ENCODE results near the gene POLL.
A peak's percentile ranks its signal among the peaks of the same experiment; 100 is the strongest.
"Not testable (repeated sequence)": the region's sequence is repeated elsewhere in the genome, so short reads cannot be mapped to it uniquely, and the experiment has no call there.

POLL gene

DNA sequence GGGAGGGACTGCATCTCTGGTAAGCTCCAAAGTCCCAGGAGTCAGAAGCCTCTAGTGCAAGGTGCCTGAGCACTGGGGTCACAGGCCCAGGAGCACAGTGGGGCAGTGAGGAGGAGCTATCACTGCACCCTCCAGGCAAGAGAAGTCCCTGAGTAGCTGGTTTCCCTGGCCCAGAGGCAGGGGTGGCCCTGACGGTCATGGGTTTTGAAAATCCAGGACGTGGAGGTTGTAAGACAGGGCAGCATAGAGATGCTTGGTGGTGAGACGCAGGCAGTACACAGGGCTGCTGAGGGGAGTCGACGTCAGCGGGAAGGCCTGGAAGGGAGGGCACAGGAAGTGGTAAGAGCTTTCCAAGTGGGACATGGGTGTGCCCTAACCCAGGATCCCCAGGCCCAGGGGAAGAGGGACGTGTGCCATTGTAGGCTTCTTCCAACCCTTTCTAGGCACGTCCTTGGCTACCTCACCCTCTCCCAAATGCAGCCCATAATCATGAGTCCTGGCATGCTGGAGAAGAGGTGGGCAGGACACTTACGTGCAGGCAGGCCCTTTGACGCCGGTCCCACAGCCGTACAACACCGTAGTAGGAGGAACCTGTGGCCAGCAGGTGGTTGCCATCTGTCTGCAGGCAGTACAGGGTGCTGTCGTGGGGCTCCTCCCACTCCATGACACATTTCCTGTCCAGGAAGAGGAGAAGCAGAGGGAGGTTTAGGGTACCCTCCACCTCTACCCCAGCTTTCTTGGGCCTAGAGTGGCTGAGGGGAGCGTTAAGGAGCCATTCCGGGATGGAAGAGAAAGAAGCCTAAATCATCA is 23.2 kb upstream of the POLL start:
- DNase-seq = no peak

DNA sequence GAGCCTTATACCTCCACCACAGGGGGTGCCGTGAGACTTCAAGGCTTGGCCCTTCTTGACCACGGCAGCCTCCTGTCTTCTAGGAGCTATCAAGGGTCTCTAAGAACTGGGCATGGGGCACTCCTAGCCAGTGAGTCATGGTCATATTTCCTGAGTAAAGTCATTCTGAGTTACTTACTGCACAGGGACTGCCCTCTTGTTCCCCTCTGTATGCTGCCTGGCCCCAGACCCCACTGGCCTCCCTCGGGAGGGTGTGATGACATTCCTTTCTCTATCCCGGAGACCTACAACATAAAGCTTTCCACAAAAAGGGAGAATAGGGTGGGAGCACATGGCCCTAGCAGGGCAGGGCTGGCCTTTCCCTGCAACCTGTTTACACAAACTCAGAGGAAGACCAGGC is 21.4 kb upstream of the POLL start:
- DNase-seq = no peak

GRCh38 chr10:101607124-101607523 is 19.1 kb upstream of the POLL start:
- DNase-seq = no peak

GRCh38 chr10:101602761-101603398 is 14.8 kb upstream of the POLL start:
- peak; percentile 11 for DNase-seq

DNA sequence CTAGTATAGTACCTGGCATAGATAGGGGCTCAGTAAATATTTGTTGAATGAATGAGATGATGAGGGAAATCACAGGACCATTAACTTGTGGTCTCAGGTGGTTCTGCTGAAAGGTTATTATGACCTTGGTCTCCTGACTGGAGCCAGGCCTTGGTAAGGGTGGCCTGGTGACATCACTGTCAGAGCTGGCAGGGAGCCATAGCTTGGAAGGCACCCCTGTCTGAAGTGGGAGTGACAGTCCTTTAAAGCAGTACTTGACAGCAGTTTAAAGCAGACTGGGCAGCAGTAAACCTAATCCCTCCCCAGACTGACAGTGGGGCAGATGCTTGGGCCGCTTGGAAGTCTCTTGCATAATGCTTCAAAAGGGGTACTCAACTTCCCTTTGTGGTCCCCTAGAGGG is 13.5 kb upstream of the POLL start:
- DNase-seq = no peak

DNA sequence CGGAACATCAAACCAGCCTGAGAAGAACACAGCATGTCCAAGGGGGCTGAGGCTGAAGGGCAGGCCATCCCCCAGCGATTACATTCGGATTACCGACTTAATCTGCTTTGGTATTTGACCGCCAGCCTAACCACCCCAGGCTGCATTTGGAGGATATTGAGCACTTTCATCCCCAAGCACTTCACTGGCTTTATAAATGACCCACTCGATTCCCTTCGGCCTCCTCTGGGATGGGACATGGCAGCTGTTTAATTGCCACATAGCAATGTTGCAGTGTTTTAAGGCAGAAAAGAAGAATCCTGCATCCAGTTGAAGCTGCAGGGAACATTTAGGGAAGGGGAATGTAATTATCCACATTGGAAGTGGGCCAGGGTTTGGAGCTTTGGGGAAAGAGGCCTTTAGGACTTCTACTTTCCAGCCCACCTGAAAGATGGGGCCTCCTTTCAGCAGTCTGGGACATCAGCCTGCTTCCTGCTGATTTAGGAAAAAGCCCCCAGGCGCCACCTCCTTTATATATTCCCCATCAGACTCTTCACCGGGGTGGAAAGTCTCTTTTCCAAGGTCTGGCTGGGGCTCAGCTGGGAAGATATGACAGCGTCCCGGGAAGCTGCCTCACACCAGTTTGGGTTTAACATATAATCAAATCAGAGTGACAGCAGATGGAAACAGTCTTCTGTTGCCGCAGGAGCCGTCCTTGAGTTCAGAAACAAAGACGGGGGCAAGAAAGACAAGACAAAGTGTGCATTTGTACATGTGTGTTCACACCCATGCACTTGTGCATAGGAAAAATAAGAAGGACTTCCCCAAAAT is 9.2 kb upstream of the POLL start:
- DNase-seq = no peak

DNA sequence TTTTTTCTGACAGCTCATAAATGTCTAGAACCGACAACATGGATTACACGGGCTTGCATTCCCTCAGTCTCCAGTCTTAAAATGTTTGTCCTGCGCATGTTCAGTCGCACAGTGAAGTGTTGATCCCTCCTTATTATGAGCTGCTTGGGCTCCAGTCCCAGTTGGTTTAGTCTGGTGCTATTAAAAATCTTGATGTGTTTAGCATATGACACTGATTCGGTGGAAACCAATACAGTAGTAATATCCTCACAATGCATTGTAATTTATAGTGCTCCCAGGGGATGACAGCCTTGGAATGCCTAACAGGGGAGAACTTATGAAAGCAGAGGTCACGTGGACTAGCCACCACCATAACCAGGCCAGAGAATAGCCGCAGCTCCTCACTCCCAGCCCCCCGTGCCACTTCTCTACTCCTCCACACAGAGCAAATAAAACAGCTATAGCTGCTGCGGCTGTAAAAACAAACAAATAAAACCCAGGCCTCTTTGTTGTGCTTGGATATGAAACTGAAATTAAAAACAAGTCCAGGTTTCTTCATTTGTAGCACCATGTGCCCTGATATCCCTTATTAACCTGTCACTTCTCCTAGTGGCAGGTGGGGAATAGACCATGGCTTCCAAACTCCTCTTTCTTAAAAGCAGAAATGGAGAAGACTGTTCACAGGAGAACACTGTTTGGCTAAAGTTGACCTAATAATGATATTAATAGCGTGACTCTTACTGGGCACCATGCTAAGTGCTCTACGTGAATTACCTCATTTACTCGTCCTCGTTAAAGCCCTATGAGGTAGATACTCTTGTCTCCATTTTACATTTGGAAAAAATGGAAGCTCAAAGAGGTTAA is 7.8 kb upstream of the POLL start:
- DNase-seq = no peak

DNA sequence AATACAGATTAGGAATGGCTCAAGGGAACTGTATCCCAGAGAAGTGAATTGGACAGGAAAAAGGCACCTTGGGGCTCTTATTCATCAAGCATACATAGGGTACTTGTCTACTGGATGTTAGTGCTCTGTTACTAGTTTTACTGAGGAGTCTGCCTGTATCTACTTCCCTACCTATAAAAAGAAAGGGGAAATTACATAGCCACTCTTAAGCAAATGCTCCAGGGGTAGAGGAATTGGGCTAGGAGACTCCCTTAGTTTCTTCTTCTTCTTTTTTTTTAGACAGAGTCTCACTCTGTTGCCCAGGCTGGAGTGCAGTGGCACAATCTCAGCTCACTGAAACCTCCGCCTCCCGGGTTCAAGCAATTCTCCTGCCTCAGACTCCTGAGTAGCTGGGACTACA is 5.3 kb upstream of the POLL start:
- DNase-seq = not testable (repeated sequence)

DNA sequence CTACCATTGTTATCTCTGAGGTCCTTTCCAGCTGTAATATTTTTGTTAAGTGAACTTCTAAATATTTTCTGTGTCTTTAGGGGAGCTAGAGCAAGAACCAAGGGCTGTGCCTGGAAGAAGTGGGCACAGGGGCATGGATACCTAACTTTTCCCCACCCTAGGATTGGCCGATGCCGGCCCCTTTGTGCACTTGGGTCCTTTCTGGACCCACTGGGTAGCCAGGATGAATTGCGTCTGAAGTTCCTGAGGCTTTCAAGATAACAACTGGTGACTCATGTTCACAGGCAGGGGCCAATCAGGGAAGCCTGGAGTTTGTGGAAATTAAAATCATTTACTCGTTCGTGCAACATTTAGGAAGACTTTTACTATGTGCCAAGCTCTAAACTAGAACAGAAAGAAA is 822 bp upstream of the POLL start:
- DNase-seq = no peak

DNA sequence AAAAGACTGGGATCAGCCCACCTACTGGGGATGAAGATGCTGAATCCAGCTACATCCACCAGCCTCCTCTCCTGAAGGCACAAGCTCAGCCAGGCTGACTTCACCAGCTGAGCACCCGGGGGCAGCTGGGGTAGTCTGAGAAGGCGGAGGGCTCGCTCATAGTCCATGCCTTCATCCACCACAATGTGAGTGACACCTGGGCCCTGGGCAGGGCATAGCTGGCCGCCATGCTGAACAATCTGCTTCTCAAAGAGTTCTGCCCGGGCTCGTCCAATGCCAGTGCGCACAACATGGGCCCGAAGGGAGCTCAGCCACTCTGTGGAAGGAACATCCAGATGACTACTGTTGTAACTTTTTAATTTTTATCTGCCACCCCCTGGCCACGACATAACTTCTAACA is 2.2 kb downstream of the POLL start:
- DNase-seq = no peak

DNA sequence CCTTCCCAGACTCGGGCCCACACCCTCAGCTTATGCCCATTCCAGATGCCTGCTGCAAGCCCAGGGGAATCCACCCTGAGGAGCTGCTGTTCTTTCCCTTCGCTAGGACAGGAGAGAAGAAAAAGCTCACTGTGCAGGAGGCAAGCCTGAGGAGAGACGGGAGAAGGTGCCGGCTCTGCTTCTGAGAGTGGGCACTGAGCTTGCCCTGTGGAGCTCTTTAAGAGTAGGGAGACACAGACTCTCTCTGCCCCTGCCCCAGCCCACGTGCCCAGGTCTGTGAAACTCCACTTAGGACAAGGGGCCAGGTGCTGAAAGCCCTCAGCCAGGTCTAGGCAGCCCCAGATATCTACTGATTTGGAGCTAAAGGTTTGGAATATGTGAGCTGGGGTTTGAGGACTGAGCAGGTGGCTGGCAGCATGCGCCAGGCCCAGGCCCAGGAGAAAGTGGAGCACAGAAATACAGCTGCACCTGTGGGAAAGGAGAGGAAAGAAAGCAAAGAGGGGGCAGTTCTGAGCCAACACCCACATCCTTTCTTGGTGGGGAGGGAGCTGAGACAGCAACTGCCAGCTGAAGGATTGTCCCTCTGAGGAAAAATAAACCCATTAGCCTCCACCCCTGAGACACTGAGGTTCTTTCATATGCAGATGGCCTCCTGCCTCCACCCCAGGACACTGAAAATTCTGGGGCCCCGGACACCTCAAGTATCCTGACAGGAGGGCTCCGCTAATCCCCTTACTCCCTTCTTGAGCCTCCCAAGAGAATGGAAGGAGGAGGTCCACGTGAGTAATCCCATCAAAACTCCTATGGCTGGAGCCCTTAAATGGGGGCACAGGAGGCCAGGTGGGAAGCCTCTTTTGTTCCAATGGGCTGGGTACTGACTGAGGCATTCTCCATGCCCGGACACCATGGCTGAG is 7.3 kb downstream of the POLL start:
- no peak for DNase-seq

- no peak for DNase-seq
Measured at GRCh38 chr10:101579516-101579870, 8.6 kb downstream of the POLL start.

DNA sequence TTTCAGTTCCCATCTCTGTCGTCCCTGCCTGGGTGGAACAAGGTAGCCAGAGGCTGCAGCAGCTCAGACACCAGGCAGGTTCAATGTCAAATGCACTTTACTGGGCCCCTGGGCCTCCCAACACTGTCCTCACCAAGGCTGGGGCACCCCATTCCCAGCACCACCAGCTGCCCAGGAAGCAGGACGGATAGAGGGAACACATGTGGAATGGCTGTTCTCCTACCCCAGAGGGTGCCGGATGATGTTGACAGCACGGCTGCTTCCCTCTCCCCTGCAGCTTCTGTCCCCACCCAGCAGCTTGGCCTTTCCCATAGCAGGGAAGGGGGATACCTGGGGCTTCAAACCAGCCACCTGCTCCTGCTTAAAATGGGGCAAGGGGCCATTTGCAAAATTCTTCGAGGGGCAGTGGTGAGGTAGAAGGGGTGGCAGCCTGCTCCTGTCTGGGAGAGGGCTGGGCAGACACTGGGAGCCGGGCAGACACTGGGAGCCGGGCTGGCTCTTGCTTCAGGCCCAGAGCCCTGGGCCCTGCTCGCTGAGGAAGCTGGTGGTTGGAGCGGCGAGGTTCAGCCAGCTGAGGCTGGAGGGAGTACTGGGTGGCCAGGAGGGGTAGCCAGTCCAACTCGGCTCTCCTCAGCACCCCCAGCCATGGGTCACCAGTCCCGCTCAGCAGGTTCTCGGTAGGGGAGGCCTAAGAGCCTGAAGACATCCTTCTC is 9.1 kb downstream of the POLL start:
- no peak for DNase-seq

DNA sequence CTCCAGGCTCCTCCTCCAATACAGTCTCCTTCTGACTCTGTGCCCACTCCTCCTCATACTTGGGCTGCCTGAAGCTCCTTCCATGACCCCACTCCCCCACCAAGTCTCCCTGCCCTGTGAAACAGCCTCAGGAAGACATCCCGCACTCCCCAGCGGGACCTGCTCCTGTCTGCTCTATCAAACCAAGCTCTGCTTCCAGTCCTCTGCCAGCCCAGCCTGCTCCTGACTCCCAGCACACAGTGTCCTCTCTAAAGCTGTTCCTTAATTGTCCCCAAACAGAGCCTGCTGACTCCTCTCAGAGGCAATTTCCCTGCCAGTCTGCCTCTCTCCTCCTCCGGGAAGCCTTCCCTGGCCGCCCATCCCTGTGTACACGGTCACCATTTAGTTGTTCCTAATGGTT is 9.9 kb downstream of the POLL start:
- DNase-seq = no peak

DNA sequence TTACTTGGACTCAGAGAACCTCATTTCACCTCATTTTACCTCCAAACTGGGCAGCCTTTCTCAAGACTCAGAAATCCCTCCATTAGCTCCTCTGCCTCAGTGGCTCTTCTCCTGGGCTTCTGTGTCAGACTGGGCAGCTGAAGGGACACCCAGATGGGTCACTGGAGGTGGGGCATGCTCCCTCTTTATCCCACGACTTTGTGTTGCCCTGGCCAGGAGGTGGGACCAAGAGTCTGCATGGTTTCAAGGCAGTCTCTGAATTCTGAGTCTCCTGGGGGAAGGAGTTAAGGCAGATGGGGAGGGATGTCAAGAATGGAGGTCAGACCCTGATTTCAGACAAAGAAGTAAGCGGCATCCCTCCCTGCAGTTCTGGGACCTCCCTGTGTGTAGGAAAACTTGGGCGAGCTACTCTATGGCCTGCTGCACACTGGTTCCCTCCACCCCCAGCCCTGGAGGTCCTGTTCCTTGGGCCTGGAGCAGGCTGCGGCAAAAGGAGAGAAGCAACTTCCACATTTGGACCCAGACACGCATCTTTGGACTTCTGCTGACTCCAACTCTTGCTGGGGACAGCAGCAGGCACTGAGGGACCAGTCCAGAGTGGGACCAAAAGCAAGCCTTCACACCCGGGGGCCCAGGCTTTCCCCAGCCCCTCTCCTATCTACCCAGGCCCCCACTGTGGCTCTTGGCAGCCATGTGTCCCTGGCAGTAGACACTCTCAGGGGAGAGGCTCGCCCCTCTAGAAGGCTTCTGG is 10.8 kb downstream of the POLL start:
- no peak for DNase-seq

DNA sequence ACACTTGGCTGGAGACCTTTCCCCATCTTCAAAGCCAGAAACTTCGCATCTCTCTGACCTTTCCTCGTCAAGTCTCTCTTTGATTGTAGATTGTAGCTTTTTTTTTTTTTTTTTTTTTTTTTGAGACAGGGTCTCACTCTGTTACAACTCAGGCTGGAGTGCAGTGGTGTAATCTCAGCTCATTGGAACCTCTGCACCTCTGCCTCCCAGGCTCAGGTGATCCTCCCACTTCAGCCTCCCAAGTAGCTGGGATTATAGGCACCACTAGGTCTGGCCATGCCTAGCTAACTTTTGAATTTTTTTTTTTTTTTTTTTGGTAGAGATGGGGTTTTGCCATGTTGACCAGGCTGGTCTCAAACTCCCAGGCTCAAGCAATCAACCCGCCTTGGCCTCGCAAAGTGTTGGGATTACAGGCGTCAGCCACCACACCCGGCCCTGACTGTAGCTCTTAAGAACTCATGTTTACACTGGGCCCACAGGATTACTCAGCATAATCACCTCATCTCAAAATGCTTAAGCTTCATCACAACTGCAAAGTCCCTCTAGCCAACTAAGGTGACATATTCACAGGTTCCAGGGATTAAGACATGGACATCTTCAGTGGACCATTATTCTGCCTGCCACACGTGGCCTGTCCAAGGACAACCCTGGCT is 11.7 kb downstream of the POLL start:
- no peak for DNase-seq

DNA sequence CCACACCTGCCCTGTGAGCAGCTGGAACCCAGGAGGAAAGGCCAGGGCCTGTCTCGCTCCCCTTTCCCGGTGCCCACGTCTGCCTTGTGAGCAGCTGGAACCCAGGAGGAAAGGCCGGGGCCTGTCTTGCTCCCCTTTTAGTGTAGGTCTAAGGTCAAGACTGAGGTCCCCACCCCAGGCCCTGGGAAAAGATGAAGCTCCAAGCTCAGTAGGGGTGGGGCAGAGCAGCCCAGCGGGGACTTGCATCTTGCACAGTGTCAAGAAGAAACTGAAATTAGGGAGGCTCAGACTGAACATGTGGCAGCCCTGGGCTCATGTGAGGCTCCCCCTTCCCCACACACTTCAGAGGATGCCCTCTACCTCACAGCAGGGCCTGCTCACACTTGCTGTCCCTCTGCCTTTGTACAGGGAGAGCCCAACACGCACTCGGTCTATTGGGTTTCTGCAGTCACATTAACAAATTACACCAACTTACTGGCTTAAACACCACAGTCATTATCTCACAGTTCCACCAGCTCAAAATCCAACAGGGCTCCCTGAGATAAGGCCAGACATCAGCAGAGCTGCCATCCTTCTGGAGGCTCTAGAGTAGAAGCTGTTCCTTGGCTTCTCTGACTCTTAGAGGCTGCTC is 12.4 kb downstream of the POLL start:
- DNase-seq = no peak

DNA sequence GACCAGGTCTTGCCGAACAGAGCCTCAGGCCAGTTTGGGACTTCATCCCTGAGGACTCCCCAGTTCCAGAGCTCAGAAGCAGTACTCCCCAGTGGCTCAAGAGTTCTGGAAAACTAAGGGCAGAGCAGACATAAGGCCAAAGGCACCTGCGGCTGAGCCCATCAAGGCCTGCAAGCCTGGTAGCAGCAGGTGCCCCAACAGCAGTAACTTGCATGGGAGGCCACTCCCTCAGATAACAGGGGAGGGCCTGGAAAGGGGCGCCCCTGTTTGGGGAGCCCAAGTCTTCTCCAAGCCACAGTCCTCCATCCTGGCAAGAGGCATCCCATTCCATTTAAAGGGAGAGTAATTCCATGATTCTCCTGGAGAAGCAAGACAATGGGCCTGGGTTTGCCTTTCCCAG is 13.0 kb downstream of the POLL start:
- DNase-seq = no peak

All from effector CD8-positive, alpha-beta T cell (primary cell).